ENCODE results near the gene ARHGAP20.

- TF ChIP-seq, protein P1, sequence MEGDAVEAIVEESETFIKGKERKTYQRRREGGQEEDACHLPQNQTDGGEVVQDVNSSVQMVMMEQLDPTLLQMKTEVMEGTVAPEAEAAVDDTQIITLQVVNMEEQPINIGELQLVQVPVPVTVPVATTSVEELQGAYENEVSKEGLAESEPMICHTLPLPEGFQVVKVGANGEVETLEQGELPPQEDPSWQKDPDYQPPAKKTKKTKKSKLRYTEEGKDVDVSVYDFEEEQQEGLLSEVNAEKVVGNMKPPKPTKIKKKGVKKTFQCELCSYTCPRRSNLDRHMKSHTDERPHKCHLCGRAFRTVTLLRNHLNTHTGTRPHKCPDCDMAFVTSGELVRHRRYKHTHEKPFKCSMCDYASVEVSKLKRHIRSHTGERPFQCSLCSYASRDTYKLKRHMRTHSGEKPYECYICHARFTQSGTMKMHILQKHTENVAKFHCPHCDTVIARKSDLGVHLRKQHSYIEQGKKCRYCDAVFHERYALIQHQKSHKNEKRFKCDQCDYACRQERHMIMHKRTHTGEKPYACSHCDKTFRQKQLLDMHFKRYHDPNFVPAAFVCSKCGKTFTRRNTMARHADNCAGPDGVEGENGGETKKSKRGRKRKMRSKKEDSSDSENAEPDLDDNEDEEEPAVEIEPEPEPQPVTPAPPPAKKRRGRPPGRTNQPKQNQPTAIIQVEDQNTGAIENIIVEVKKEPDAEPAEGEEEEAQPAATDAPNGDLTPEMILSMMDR (IDR thresholded peaks at IDR 0.05): no peak
- no peak for TF ChIP-seq POLR2A (IDR thresholded peaks at IDR 0.05)
These were observed 181.1 kb downstream of the ARHGAP20 start for GRCh38 chr11:110530900-110531741.

Data from thyroid gland (tissue), 4 donors.